ENCODE data around the gene RIC1.
"Not testable (repeated sequence)": the region's sequence is repeated elsewhere in the genome, so short reads cannot be mapped to it uniquely, and the experiment has no call there.

RIC1 gene

GRCh38 chr9:5626727-5627634 is 1.9 kb upstream of the RIC1 start:
- peak; percentile 39 for DNase-seq

- DNase-seq = not testable (repeated sequence)
Observed at GRCh38 chr9:5627686-5628085, 1.2 kb upstream of the RIC1 start.

GRCh38 chr9:5628183-5628529 is 751 bp upstream of the RIC1 start:
- no peak for DNase-seq

GRCh38 chr9:5629312-5630080 is 589 bp downstream of the RIC1 start:
- peak; percentile 48 for DNase-seq

GRCh38 chr9:5630081-5630507 is 1.2 kb downstream of the RIC1 start:
- no peak for DNase-seq

GRCh38 chr9:5631026-5631425 is 2.1 kb downstream of the RIC1 start:
- no peak for DNase-seq

GRCh38 chr9:5632540-5632939 is 3.6 kb downstream of the RIC1 start:
- no peak for DNase-seq

- no peak for DNase-seq
Observed at GRCh38 chr9:5633243-5633642, 4.3 kb downstream of the RIC1 start.

GRCh38 chr9:5635390-5635789 is 6.5 kb downstream of the RIC1 start:
- DNase-seq = no peak

- no peak for DNase-seq
Observed at GRCh38 chr9:5639816-5640215, 10.9 kb downstream of the RIC1 start.

GRCh38 chr9:5642170-5642569 is 13.3 kb downstream of the RIC1 start:
- no peak for DNase-seq

GRCh38 chr9:5643005-5643624 is 14.2 kb downstream of the RIC1 start:
- DNase-seq = no peak

GRCh38 chr9:5644501-5644900 is 15.6 kb downstream of the RIC1 start:
- no peak for DNase-seq

- DNase-seq = no peak
Observed at GRCh38 chr9:5646116-5646515, 17.2 kb downstream of the RIC1 start.

GRCh38 chr9:5650356-5651105 is 21.6 kb downstream of the RIC1 start:
- no peak for DNase-seq

- no peak for DNase-seq
Observed at GRCh38 chr9:5651246-5651645, 22.3 kb downstream of the RIC1 start.

- no peak for DNase-seq
Observed at GRCh38 chr9:5652821-5653220, 23.9 kb downstream of the RIC1 start.

GRCh38 chr9:5662804-5663203 is 33.9 kb downstream of the RIC1 start:
- not testable (repeated sequence) for DNase-seq

GRCh38 chr9:5665059-5665458 is 36.2 kb downstream of the RIC1 start:
- no peak for DNase-seq

- DNase-seq = no peak
Observed at GRCh38 chr9:5667391-5667790, 38.5 kb downstream of the RIC1 start.

- DNase-seq = no peak
Observed at GRCh38 chr9:5670079-5670478, 41.2 kb downstream of the RIC1 start.

- no peak for DNase-seq
Observed at GRCh38 chr9:5671711-5672353, 42.9 kb downstream of the RIC1 start.

Data from stimulated activated CD4-positive, alpha-beta T cell treated with anti-CD3 and anti-CD28 coated beads, Interleukin-4, amount 100 ng/mL, for 1 hour (primary cell).